Type B pancreatic cell (in vitro differentiated cells): Measurements from ENCODE around the gene MUC4. TPM values are rescaled to one million over a fixed set of nuclear protein-coding genes. Genes with fewer than 3 reads are reported as not detected.

Experiments
- DNase-seq: peaks from one replicate; pipeline ENCODE4 v3.0.0; 2021; ENCODE audit warnings: mixed read lengths; ENCODE audit not compliant: unreplicated experiment; ENCODE audit errors: extremely low spot score
- H3K27ac Mint-ChIP-seq: 2 replicates; pipeline ENCODE4 v1.8.0; 2021; ENCODE audit warnings: mild to moderate bottlenecking, mixed read lengths
- H3K27me3 Mint-ChIP-seq: 2 replicates; pipeline ENCODE4 v1.8.0; 2021; ENCODE audit warnings: mixed read lengths
- H3K36me3 Mint-ChIP-seq: 2 replicates; pipeline ENCODE4 v1.8.0; 2021; ENCODE audit warnings: mixed read lengths
- H3K4me1 Mint-ChIP-seq: one replicate; pipeline ENCODE4 v1.8.0; 2021; ENCODE audit warnings: mixed read lengths; ENCODE audit not compliant: unreplicated experiment
- H3K4me3 Mint-ChIP-seq: 2 replicates; pipeline ENCODE4 v1.8.0; 2021; ENCODE audit warnings: mild to moderate bottlenecking, mixed read lengths
- H3K9me3 Mint-ChIP-seq: 2 replicates; pipeline ENCODE4 v1.8.0; 2021; ENCODE audit warnings: mixed read lengths
- total RNA-seq: library from RNA; stranded (reverse); gene quantifications from 2 replicates; pipeline ENCODE4 v1.2.1, GENCODE V29; 2021; ENCODE audit warnings: low replicate concordance
- TF ChIP-seq, protein P1 (sequence below): fragments of 200-600 bp; sonication (generic); conservative IDR thresholded peaks from 2 replicates; pipeline ENCODE4 v1.5.0; 2021; ENCODE audit warnings: antibody characterized with exemption, mild to moderate bottlenecking

Gene MUC4
- total RNA-seq, 1 donor from 2014 or later = 2.4 TPM

DNA sequence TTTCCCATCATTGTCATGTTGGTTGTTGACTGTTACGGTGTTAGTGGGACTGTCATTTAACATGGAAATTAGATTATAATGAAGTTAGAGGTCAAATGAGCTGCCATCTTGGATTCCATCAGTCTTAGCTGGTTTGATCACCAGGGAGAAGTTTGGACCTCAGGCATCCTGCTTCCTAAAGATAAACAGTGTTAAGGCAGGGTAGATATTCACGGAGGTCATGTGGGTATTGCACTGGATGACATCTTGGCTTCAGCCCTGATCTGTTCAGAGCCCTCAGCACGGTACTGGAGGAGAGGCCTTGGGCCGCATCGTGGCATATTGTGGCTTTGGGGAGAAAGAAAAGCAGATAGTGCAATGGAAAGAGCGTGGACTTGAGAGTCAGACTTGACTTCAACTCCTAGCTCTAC, 102.0 kb downstream of the MUC4 start:
- no peak for DNase-seq
- TF ChIP-seq, protein P1, sequence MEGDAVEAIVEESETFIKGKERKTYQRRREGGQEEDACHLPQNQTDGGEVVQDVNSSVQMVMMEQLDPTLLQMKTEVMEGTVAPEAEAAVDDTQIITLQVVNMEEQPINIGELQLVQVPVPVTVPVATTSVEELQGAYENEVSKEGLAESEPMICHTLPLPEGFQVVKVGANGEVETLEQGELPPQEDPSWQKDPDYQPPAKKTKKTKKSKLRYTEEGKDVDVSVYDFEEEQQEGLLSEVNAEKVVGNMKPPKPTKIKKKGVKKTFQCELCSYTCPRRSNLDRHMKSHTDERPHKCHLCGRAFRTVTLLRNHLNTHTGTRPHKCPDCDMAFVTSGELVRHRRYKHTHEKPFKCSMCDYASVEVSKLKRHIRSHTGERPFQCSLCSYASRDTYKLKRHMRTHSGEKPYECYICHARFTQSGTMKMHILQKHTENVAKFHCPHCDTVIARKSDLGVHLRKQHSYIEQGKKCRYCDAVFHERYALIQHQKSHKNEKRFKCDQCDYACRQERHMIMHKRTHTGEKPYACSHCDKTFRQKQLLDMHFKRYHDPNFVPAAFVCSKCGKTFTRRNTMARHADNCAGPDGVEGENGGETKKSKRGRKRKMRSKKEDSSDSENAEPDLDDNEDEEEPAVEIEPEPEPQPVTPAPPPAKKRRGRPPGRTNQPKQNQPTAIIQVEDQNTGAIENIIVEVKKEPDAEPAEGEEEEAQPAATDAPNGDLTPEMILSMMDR = no peak
- Mint-ChIP-seq H3K4me3 (no peak overlapping the region), H3K9me3 (peaks cover 5% of the 10 kb centered on the region), H3K36me3 (peaks cover 24% of the 10 kb centered on the region), H3K4me1 (no peaks in the 10 kb centered on the region), H3K27me3 (no peaks in the 10 kb centered on the region), H3K27ac (no peak overlapping the region)

DNA sequence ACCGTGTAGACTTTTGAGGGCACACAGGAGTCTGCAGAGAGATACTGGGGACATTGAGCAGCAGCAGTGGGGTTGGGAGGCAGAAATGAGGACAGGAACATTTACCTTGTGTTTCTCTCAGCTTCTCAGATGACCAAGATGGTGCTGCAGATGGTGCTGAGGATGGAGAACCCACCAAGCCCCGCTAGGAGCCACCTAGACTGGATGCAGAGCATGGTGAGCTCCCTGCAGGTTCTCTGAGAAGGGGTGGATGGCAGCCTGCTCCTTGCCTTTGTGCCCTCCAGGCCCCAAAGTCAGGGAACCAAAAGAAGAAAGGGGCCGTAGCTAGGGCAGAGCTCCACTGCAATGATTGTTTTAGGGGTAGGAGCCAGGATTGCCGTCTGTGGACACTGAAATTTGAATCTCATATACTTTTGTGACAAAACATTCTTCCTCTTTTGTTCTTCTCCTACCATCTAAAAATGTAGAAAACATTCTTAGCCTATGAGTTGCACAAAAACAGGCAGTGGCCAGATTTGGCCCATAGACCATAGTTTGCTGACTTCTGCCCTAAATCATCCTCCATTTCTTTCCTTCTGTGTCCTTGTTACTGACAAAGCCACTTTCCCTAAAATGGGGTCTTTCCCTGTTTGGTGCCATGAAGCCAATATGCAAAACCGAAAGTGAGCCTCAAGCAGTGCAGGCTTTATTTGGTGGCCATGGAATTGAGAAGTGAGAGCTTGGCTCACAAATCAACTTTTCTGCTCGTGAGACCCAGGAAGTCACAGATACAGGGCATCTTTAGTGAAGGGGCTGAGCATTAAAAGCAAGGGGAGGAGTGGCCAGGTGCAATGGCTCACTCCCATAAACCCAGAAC, 102.9 kb downstream of the MUC4 start:
- no peak overlapping the region for H3K4me3 Mint-ChIP-seq
- TF ChIP-seq, protein P1 = no peak
- peaks cover 18% of the 10 kb centered on the region for H3K36me3 Mint-ChIP-seq
- no peaks in the 10 kb centered on the region for H3K4me1 Mint-ChIP-seq
- H3K9me3 Mint-ChIP-seq = no peaks in the 10 kb centered on the region
- DNase-seq = no peak
- no peaks in the 10 kb centered on the region for H3K27me3 Mint-ChIP-seq
- no peak overlapping the region for H3K27ac Mint-ChIP-seq

DNA sequence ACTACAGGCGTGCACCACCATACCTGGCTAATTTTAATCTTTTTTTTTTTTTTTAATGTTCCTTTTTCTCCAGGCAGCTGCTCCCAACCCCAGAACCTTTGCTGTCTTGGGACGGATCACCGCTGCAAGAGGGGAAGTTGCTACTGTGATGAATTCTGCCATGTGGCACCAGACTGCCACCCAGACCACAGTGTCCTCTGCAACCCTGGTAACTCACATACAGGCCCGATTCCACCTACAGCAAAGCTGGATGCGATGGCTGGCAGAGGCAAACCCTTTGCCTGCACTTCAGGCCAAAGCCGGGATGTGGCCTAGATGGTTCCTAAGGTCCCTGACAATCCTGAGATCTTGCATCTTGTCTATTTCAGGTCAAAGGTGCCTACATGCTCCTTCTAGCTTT, 103.7 kb downstream of the MUC4 start:
- Mint-ChIP-seq H3K4me3 (no peak overlapping the region), H3K9me3 (no peaks in the 10 kb centered on the region), H3K27ac (no peak overlapping the region), H3K27me3 (no peaks in the 10 kb centered on the region), H3K36me3 (peaks cover 18% of the 10 kb centered on the region), H3K4me1 (no peaks in the 10 kb centered on the region)
- DNase-seq = no peak
- TF ChIP-seq, protein P1 = no peak

DNA sequence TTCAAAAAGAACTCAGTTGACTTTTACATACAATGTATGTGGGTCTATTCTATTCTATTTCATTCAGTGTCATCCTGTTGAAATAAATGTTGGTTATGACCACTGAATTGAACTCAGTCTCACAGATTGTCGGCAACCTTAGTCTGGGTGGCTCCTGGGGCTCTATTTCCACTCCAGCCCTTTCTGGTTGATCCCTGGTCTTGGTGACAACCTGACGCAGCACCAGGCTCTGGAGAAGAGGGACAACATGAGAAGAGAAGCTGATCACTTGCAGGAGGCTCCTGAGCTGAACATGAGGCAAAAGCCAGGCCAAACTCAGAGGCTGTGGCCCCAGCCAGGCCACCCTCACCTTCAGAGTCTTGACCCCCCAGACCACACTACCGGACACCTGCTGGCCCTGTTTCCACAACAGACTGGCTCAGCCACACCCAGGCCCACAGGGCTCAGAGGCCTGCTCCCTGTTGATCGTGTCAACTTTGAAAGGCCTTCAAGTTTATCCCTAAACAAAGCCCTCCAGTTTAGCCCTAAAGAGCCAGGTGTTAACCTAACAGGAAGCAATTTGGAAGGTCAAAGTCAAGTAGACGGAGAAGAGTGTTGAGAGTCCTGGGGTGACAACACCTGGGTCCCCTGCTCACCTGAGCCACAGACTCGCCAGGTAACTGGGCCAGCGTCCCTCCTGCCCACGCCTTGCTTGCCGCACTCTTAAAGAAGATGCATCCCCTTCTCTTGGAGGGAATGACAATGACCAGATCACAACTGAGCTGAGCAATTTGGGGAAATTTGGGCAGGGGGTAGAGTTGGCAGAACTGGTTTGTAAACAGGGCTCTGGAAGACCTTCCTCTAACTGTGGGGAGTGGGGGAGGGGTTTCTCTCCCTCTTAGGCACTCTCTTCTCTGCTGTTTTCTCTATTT, 106.4 kb downstream of the MUC4 start:
- Mint-ChIP-seq H3K9me3 (no peaks in the 10 kb centered on the region), H3K4me1 (no peaks in the 10 kb centered on the region), H3K27ac (no peak overlapping the region), H3K27me3 (no peaks in the 10 kb centered on the region), H3K4me3 (no peak overlapping the region), H3K36me3 (peaks cover 18% of the 10 kb centered on the region)
- no peak for DNase-seq
- TF ChIP-seq, protein P1 = no peak

DNA sequence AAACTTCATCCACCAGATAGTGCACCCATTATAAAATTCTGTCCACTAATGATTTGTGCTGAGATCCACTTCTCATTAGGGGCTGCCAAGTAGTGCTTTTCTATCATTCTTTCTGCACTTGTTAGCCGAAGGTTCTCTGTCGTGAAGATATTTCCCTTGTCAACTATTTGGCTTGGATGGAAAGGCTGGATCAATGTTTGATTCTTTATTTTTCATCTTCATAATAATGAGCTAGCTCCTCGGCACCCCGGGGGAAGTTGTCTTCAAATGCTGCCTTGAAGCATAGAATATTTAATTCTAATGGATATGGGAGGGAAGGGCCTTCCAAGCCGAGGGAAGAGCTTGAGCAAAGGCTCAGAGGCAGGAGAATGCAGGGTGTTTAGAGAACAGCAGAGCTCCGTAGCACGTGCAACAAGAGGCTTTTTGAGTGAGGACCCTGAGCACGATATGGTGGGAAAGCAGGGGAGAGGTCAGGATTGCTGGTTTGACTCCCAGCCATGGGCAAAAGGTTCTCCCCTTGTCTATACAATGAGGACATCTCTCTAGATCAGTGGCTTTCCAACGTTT, 107.2 kb downstream of the MUC4 start:
- H3K27ac Mint-ChIP-seq = no peak overlapping the region
- DNase-seq = no peak

More for the DNA sequence above, 107.2 kb downstream of the MUC4 start:
- TF ChIP-seq, protein P1 = no peak
- Mint-ChIP-seq H3K4me3 (no peak overlapping the region), H3K27me3 (no peaks in the 10 kb centered on the region), H3K9me3 (no peaks in the 10 kb centered on the region), H3K36me3 (peaks cover 14% of the 10 kb centered on the region), H3K4me1 (no peaks in the 10 kb centered on the region)
